Liver (tissue), 9 donors: ENCODE data around the gene NCOA4. TPM values are rescaled to one million over a fixed set of nuclear protein-coding genes. Genes with fewer than 3 reads are reported as not detected.
"Not testable (repeated sequence)": the region's sequence is repeated elsewhere in the genome, so short reads cannot be mapped to it uniquely, and the experiment has no call there.

Experiments
- DNase-seq: peaks from one replicate; pipeline ENCODE4 v3.0.0-alpha.2; 2017; ENCODE audit warnings: low spot score
- H3K27ac ChIP-seq, 2 donors: one replicate each; pipeline ENCODE4 v1.7.0; 2013; ENCODE audit warnings: inconsistent platforms in 2 of 2, low read length in 2 of 2, control low read depth in 1 of 2, low read depth in 1 of 2, mild to moderate bottlenecking in 1 of 2
- H3K27me3 ChIP-seq, 4 donors: one replicate each; pipeline versions ENCODE4 v1.6.1 to v1.7.0; 2013; ENCODE audit warnings: low read length in 3 of 4, inconsistent platforms in 1 of 4, mild to moderate bottlenecking in 1 of 4, moderate library complexity in 1 of 4; ENCODE audit not compliant: control insufficient read depth in 4 of 4, insufficient read depth in 4 of 4
- H3K36me3 ChIP-seq, 4 donors: one replicate each; pipeline versions ENCODE4 v1.6.1 to v1.7.0; 2013; ENCODE audit warnings: low read length in 3 of 4, mild to moderate bottlenecking in 3 of 4, low read depth in 1 of 4, moderate library complexity in 1 of 4; ENCODE audit not compliant: control insufficient read depth in 4 of 4, insufficient read depth in 3 of 4
- H3K4me1 ChIP-seq, 4 donors: one replicate each; pipeline versions ENCODE4 v1.6.1 to v1.7.0; 2013; ENCODE audit warnings: low read length in 3 of 4, mild to moderate bottlenecking in 3 of 4, moderate library complexity in 1 of 4; ENCODE audit not compliant: control insufficient read depth in 4 of 4, insufficient read depth in 4 of 4
- H3K4me3 ChIP-seq, 3 donors: one replicate each; pipeline versions ENCODE4 v1.6.1 to v1.7.0; 2013; ENCODE audit warnings: low read length in 3 of 3, control low read depth in 1 of 3, low read depth in 1 of 3, mild to moderate bottlenecking in 1 of 3
- H3K9ac ChIP-seq, 2 donors: one replicate each; pipeline ENCODE4 v1.7.0; 2013; ENCODE audit warnings: low read length in 2 of 2, mild to moderate bottlenecking in 2 of 2, moderate library complexity in 2 of 2, control low read depth in 1 of 2, low read depth in 1 of 2
- H3K9me3 ChIP-seq, 4 donors: one replicate each; pipeline versions ENCODE4 v1.6.1 to v1.7.0; 2013; ENCODE audit warnings: low read length in 3 of 4; ENCODE audit not compliant: control insufficient read depth in 4 of 4
- EGR1 ChIP-seq, 2 donors: IDR thresholded peaks; 2 replicates each; pipeline ENCODE4 v1.6.1; 2016 to 2018; ENCODE audit warnings: antibody characterized with exemption in 2 of 2, low read depth in 2 of 2
- FOXA1 ChIP-seq: IDR thresholded peaks from 2 replicates; pipeline ENCODE4 v1.6.1; 2016; ENCODE audit warnings: antibody characterized with exemption
- FOXA2 ChIP-seq: IDR thresholded peaks from 2 replicates; pipeline ENCODE4 v1.6.1; 2016; ENCODE audit warnings: antibody characterized with exemption
- GABPA ChIP-seq, 2 donors: IDR thresholded peaks in 1 of 2; conservative IDR thresholded peaks in 1 of 2; 2 replicates each; pipeline ENCODE4 v1.6.1; 2016; ENCODE audit warnings: antibody characterized with exemption in 2 of 2, mild to moderate bottlenecking in 1 of 2, moderate library complexity in 1 of 2
- HNF4A ChIP-seq, 2 donors: conservative IDR thresholded peaks; 2 replicates each; pipeline ENCODE4 v1.6.1; 2016; ENCODE audit warnings: antibody characterized with exemption in 2 of 2, mild to moderate bottlenecking in 2 of 2
- HNF4G ChIP-seq: IDR thresholded peaks from 2 replicates; pipeline ENCODE4 v1.6.1; 2016; ENCODE audit warnings: antibody characterized with exemption
- RXRA ChIP-seq, 2 donors: IDR thresholded peaks; 2 replicates each; pipeline ENCODE4 v1.6.1; 2017 to 2018; ENCODE audit warnings: antibody characterized with exemption in 2 of 2, mild to moderate bottlenecking in 1 of 2
- SP1 ChIP-seq: IDR thresholded peaks from 2 replicates; pipeline ENCODE4 v1.6.1; 2018; ENCODE audit warnings: antibody characterized with exemption, mild to moderate bottlenecking
- TAF1 ChIP-seq: conservative IDR thresholded peaks from 2 replicates; pipeline ENCODE4 v1.6.1; 2016; ENCODE audit warnings: antibody characterized with exemption, mild to moderate bottlenecking
- YY1 ChIP-seq: IDR thresholded peaks from 2 replicates; pipeline ENCODE4 v1.6.1; 2016; ENCODE audit warnings: antibody characterized with exemption, mild to moderate bottlenecking
- WGBS: extraction: QIAGEN DNeasy Blood & Tissue Kit; methylation state at CpG from one replicate; pipeline ENCODE4 v1.1.7; 2013; 5-methylcytosine and 5-hydroxymethylcytosine counted together
- polyA plus RNA-seq, 2 donors: library from polyadenylated mRNA; stranded (reverse) in 1 of 2; unstranded in 1 of 2; fragments of 200-250 nt in 1 of 2; fragments of >200 nt in 1 of 2; fragmentation: Nextera tagmentation in 1 of 2; extraction: Ambion mirVana in 1 of 2; gene quantifications; one replicate each; pipeline versions ENCODE4 v1.2.1 to v1.2.3, GENCODE V29; 2013 to 2015
- total RNA-seq, 2 donors: library from RNA; depleted of rRNA; stranded (reverse); fragments of >200 nt; gene quantifications; one replicate each; pipeline ENCODE4 v1.2.3, GENCODE V29; 2014
- TF ChIP-seq, protein P1 (sequence below): fragments of 150-350 bp; IDR thresholded peaks from 2 replicates; pipeline ENCODE4 v1.5.1; 2017; ENCODE audit warnings: improper control_type of control experiment, low read depth, low read length; ENCODE audit not compliant: missing input control
- TF ChIP-seq, protein P2 (sequence below): IDR thresholded peaks from 2 replicates; pipeline ENCODE4 v1.6.1; 2016; ENCODE audit warnings: antibody characterized with exemption
- TF ChIP-seq, protein P3 (sequence below): IDR thresholded peaks from 2 replicates; pipeline ENCODE4 v1.6.1; 2016; ENCODE audit warnings: antibody characterized with exemption
- TF ChIP-seq, protein P4 (sequence below): IDR thresholded peaks from 2 replicates; pipeline ENCODE4 v1.6.1; 2016; ENCODE audit warnings: antibody characterized with exemption
- TF ChIP-seq, protein P5 (sequence below): IDR thresholded peaks from 2 replicates; pipeline ENCODE4 v1.6.1; 2016; ENCODE audit warnings: antibody characterized with exemption, mild to moderate bottlenecking
- donor health status: healthy.
- donor health status: healthy.
- donor health status: healthy.
- donor health status: healthy.
- donor health status: healthy.

Gene NCOA4
- total and polyA plus RNA-seq, 4 donors, result 71.9 to 746 (median 168) TPM

DNA sequence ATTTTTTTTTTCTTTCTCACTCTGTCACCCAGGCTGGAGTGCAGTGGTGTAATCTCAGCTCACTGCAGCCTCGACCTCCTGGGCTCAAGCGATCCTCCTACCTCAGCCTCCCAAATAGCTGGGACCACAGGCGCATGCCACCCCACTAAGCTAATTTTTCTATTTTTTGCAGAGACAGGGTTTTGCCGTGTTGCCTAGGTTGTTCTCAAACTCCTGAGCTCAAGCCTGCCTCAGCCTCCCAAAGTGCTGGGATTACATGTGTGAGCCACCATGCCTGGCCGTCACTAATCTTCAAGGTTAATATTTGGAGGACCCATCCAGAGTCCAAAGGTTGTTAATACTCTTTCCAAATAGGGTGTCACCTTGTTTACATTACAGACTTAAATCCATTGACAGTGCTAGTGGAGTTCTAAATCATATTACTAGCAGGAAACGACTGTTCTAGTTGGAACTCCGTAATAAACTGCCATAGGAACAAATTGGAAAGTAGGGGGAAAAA lies 28.2 kb downstream of the NCOA4 start:
- DNase-seq, H3K4me3 ChIP-seq, H3K9ac ChIP-seq, H3K9me3 ChIP-seq, H3K27ac ChIP-seq, H3K27me3 ChIP-seq: not testable (repeated sequence)
- Histone ChIP-seq H3K4me1 (peaks cover 5 to 22% (median 14%) of the 10 kb centered on the region in 4 donors), H3K36me3 (peaks cover 6 to 32% (median 30%) of the 10 kb centered on the region in 4 donors)
- WGBS, result 66% methylated on average over 7 of the region's 7 CpGs
- TF ChIP-seq RXRA (IDR thresholded peaks at IDR 0.05), result peak; percentile 18 to 51
- peak; percentile 52 for TF ChIP-seq YY1
- TF ChIP-seq SP1, result peak; percentile 64
- peak; percentile 58 for TF ChIP-seq HNF4G
- TF ChIP-seq FOXA2, result peak; percentile 81
- TF ChIP-seq FOXA1, result peak; percentile 70
- peak; percentile 84 to 90 for TF ChIP-seq HNF4A (conservative IDR thresholded peaks at IDR 0.05)

DNA sequence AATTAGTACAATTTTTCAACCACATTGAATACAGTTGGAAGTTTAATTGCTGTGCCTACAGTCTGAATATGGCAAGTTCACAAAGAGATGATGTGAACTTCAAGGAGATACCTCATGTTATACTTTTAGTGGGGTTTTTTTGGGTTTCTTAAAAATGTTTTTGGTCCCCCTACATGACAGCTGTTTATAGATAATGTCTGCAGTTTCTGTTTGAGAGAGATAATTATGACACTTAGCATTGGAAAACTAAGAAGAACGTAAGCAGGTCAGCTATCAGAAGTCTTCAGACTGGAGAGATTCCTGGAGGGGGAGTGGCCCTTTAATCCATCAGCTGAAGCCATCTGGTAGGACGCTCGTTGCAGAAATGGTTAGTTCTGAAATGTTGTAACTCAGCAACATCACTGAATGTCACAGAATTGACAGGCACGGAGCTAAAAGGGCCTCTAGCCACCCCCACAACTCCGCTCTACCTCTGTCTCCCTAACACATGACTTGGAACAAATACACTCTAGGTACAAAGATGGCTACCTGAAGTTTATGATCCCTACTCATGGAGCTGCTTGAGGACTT lies 29.2 kb downstream of the NCOA4 start:
- no peak overlapping the region for H3K4me3 ChIP-seq
- H3K9ac ChIP-seq, result no peak overlapping the region
- no peaks in the 10 kb centered on the region for H3K27me3 ChIP-seq
- peak; percentile 72 for DNase-seq
- 66% methylated on average over 5 of the region's 5 CpGs for WGBS
- peaks cover 5 to 23% (median 14%) of the 10 kb centered on the region in 4 donors for H3K4me1 ChIP-seq
- no peaks in the 10 kb centered on the region for H3K9me3 ChIP-seq
- H3K27ac ChIP-seq, result no peak overlapping the region
- TF ChIP-seq TAF1 (no peak), EGR1 (IDR thresholded peaks at IDR 0.05; ENCODE audit: low read depth in 2 of 2) (no peak), YY1 (no peak), RXRA (IDR thresholded peaks at IDR 0.05) (no peak), HNF4G (no peak), FOXA1 (no peak), GABPA (IDR thresholded peaks at IDR 0.05 in 1 of 2, conservative IDR thresholded peaks at IDR 0.05 in 1 of 2) (no peak), FOXA2 (no peak)
- TF ChIP-seq, protein P1, sequence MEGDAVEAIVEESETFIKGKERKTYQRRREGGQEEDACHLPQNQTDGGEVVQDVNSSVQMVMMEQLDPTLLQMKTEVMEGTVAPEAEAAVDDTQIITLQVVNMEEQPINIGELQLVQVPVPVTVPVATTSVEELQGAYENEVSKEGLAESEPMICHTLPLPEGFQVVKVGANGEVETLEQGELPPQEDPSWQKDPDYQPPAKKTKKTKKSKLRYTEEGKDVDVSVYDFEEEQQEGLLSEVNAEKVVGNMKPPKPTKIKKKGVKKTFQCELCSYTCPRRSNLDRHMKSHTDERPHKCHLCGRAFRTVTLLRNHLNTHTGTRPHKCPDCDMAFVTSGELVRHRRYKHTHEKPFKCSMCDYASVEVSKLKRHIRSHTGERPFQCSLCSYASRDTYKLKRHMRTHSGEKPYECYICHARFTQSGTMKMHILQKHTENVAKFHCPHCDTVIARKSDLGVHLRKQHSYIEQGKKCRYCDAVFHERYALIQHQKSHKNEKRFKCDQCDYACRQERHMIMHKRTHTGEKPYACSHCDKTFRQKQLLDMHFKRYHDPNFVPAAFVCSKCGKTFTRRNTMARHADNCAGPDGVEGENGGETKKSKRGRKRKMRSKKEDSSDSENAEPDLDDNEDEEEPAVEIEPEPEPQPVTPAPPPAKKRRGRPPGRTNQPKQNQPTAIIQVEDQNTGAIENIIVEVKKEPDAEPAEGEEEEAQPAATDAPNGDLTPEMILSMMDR, result no peak
- TF ChIP-seq, protein P2, sequence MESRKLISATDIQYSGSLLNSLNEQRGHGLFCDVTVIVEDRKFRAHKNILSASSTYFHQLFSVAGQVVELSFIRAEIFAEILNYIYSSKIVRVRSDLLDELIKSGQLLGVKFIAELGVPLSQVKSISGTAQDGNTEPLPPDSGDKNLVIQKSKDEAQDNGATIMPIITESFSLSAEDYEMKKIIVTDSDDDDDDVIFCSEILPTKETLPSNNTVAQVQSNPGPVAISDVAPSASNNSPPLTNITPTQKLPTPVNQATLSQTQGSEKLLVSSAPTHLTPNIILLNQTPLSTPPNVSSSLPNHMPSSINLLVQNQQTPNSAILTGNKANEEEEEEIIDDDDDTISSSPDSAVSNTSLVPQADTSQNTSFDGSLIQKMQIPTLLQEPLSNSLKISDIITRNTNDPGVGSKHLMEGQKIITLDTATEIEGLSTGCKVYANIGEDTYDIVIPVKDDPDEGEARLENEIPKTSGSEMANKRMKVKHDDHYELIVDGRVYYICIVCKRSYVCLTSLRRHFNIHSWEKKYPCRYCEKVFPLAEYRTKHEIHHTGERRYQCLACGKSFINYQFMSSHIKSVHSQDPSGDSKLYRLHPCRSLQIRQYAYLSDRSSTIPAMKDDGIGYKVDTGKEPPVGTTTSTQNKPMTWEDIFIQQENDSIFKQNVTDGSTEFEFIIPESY, result no peak
- TF ChIP-seq, protein P3, sequence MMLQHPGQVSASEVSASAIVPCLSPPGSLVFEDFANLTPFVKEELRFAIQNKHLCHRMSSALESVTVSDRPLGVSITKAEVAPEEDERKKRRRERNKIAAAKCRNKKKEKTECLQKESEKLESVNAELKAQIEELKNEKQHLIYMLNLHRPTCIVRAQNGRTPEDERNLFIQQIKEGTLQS, result no peak
- TF ChIP-seq, protein P4, sequence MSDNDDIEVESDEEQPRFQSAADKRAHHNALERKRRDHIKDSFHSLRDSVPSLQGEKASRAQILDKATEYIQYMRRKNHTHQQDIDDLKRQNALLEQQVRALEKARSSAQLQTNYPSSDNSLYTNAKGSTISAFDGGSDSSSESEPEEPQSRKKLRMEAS, result no peak
- TF ChIP-seq, protein P5, sequence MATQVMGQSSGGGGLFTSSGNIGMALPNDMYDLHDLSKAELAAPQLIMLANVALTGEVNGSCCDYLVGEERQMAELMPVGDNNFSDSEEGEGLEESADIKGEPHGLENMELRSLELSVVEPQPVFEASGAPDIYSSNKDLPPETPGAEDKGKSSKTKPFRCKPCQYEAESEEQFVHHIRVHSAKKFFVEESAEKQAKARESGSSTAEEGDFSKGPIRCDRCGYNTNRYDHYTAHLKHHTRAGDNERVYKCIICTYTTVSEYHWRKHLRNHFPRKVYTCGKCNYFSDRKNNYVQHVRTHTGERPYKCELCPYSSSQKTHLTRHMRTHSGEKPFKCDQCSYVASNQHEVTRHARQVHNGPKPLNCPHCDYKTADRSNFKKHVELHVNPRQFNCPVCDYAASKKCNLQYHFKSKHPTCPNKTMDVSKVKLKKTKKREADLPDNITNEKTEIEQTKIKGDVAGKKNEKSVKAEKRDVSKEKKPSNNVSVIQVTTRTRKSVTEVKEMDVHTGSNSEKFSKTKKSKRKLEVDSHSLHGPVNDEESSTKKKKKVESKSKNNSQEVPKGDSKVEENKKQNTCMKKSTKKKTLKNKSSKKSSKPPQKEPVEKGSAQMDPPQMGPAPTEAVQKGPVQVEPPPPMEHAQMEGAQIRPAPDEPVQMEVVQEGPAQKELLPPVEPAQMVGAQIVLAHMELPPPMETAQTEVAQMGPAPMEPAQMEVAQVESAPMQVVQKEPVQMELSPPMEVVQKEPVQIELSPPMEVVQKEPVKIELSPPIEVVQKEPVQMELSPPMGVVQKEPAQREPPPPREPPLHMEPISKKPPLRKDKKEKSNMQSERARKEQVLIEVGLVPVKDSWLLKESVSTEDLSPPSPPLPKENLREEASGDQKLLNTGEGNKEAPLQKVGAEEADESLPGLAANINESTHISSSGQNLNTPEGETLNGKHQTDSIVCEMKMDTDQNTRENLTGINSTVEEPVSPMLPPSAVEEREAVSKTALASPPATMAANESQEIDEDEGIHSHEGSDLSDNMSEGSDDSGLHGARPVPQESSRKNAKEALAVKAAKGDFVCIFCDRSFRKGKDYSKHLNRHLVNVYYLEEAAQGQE, result no peak
- peaks cover 4 to 29% (median 22%) of the 10 kb centered on the region in 4 donors for H3K36me3 ChIP-seq
